Caco-2 (cell line): ENCODE measurements around the gene ZNF593. TPM values are rescaled to one million over a fixed set of nuclear protein-coding genes. Genes with fewer than 3 reads are reported as not detected.

Source experiments
- BruUV-seq: library from RNA; stranded (reverse); fragments of 400-500 nt; replicated peaks from 2 replicates; lab custom pipeline; 2021; lab: Mats Ljungman, UMichigan
- CTCF ChIA-PET: fragments of 300-600 bp; sonication (Branson Sonifier 250); formaldehyde crosslinking; loops from one replicate; lab custom pipeline; 2022; ENCODE audit warnings: antibody characterized with exemption; lab: Charles Lee
- POLR2A ChIA-PET: fragments of 300-600 bp; sonication (Branson Sonifier 250); formaldehyde crosslinking; loops from one replicate; lab custom pipeline; 2022; ENCODE audit warnings: antibody characterized with exemption; lab: Charles Lee
- DNase-seq, 2 experiments: peaks; one replicate each; pipeline versions ENCODE4 v3.0.0 to v3.0.0-alpha.2; 2020 to 2022
- H3K27me3 ChIP-seq: replicated peaks from 2 replicates; pipeline ENCODE4 v1.6.0; 2011; ENCODE audit warnings: low read length; ENCODE audit not compliant: control insufficient read depth, insufficient read depth
- H3K36me3 ChIP-seq: 2 replicates; pipeline ENCODE4 v1.5.1; 2011; ENCODE audit warnings: low read length; ENCODE audit not compliant: control insufficient read depth, insufficient read depth
- H3K4me1 ChIP-seq: fragments of 250-450 bp; sonication (Bioruptor Pico); 2 replicates; pipeline ENCODE4 v1.5.1; 2020; ENCODE audit warnings: mild to moderate bottlenecking
- H3K4me3 ChIP-seq: 2 replicates; pipeline ENCODE4 v1.5.1; 2011; ENCODE audit warnings: low read depth, mild to moderate bottlenecking, control low read depth, low read length
- H3K9me3 ChIP-seq: fragments of 250-450 bp; sonication (Bioruptor Pico); 2 replicates; pipeline ENCODE4 v1.5.1; 2020; ENCODE audit warnings: mild to moderate bottlenecking, moderate library complexity
- H3K27ac Mint-ChIP-seq: one replicate; pipeline ENCODE4 v1.8.0; 2022; ENCODE audit warnings: mixed read lengths; ENCODE audit not compliant: unreplicated experiment
- H3K27me3 Mint-ChIP-seq: one replicate; pipeline ENCODE4 v1.8.0; 2022; ENCODE audit warnings: mixed read lengths; ENCODE audit not compliant: insufficient read depth, unreplicated experiment
- H3K36me3 Mint-ChIP-seq: one replicate; pipeline ENCODE4 v1.8.0; 2022; ENCODE audit warnings: mild to moderate bottlenecking, mixed read lengths; ENCODE audit not compliant: insufficient read depth, unreplicated experiment
- H3K4me1 Mint-ChIP-seq: one replicate; pipeline ENCODE4 v1.8.0; 2022; ENCODE audit warnings: low read depth, mixed read lengths; ENCODE audit not compliant: unreplicated experiment
- H3K4me3 Mint-ChIP-seq: one replicate; pipeline ENCODE4 v1.8.0; 2022; ENCODE audit warnings: mild to moderate bottlenecking, moderate library complexity, mixed read lengths; ENCODE audit not compliant: unreplicated experiment
- H3K9me3 Mint-ChIP-seq: one replicate; pipeline ENCODE4 v1.8.0; 2022; ENCODE audit warnings: mixed read lengths; ENCODE audit not compliant: unreplicated experiment
- CTCF ChIP-seq, 2 experiments: fragments of 200-600 bp in 1 of 2; IDR thresholded peaks; 1 replicate in 1 of 2; 2 replicates in 1 of 2; pipeline versions ENCODE4 v1.5.1 to v1.8.0; 2011 to 2022; ENCODE audit warnings: antibody characterized with exemption in 1 of 2, control low read depth in 1 of 2, inconsistent platforms in 1 of 2, low read depth in 1 of 2, low read length in 1 of 2, mild to moderate bottlenecking in 1 of 2, moderate library complexity in 1 of 2; ENCODE audit not compliant: insufficient read depth in 1 of 2, severe bottlenecking in 1 of 2, unreplicated experiment in 1 of 2
- intact Hi-C: fragments of 100-400 bp; cut with micrococcal nuclease; formaldehyde crosslinking; loops from one replicate; pipeline ENCODE4 v1.10.0; 2022; ENCODE audit not compliant: unreplicated experiment
- total RNA-seq: library from RNA; stranded (reverse); gene quantifications from 2 replicates; pipeline ENCODE4 v1.2.3, GENCODE V29; 2022

ZNF593 gene
- total RNA-seq, 1 experiment from 2014 or later: 50.0 TPM

- Histone ChIP-seq H3K4me3 (no peak overlapping the region), H3K4me1 (no peaks in the 10 kb centered on the region), H3K27me3 (no peaks in the 10 kb centered on the region), H3K9me3 (no peaks in the 10 kb centered on the region), H3K36me3 (peaks cover 1% of the 10 kb centered on the region; the same call in 1 of the 2 replicates)
- no peak overlapping the region for H3K27ac Mint-ChIP-seq
- H3K4me3 Mint-ChIP-seq: no peak overlapping the region
- TF ChIP-seq CTCF (IDR thresholded peaks at IDR 0.05; ENCODE audit: insufficient read depth in 1 of 2, low read depth in 1 of 2, low read length in 1 of 2, severe bottlenecking in 1 of 2, unreplicated experiment in 1 of 2): no peak
- no TSS peak for BruUV-seq
- H3K9me3 Mint-ChIP-seq: no peaks in the 10 kb centered on the region
- intact Hi-C loops: no loop called here
- CTCF ChIA-PET: interaction anchor here (0.8 kb wide), 2 partner anchors 35 to 55 kb away, joined by 3 read pairs; no protein-coding TSS in a partner anchor
- no peak for DNase-seq
- no peaks in the 10 kb centered on the region for H3K36me3 Mint-ChIP-seq
- POLR2A ChIA-PET: interaction anchor here (1.1 kb wide), 1 partner anchor 54 kb away, joined by 4 read pairs; the partner anchor contains the start of gene CEP85
- H3K4me1 Mint-ChIP-seq: peaks cover 7% of the 10 kb centered on the region
- H3K27me3 Mint-ChIP-seq: no peaks in the 10 kb centered on the region
Observed at GRCh38 chr1:26180010-26180506, 10.3 kb downstream of the ZNF593 start.

GRCh38 chr1:26181586-26182382 is 12.1 kb downstream of the ZNF593 start:
- H3K4me1 ChIP-seq: no peaks in the 10 kb centered on the region
- DNase-seq: no peak
- Mint-ChIP-seq H3K4me3 (no peak overlapping the region), H3K4me1 (peaks cover 7% of the 10 kb centered on the region), H3K36me3 (peaks cover 5% of the 10 kb centered on the region), H3K27me3 (no peaks in the 10 kb centered on the region), H3K27ac (no peak overlapping the region), H3K9me3 (no peaks in the 10 kb centered on the region)
- no peak overlapping the region for H3K4me3 ChIP-seq
- peaks cover 1% of the 10 kb centered on the region; the same call in 1 of the 2 replicates for H3K36me3 ChIP-seq
- TF ChIP-seq CTCF (IDR thresholded peaks at IDR 0.05; ENCODE audit: insufficient read depth in 1 of 2, low read depth in 1 of 2, low read length in 1 of 2, severe bottlenecking in 1 of 2, unreplicated experiment in 1 of 2): no peak
- ChIA-PET POLR2A (no interaction called here), CTCF (no interaction called here)
- H3K27me3 ChIP-seq: no peaks in the 10 kb centered on the region
- no peaks in the 10 kb centered on the region for H3K9me3 ChIP-seq
- no TSS peak for BruUV-seq
- intact Hi-C loops: no loop called here

GRCh38 chr1:26182383-26182696 is 12.6 kb downstream of the ZNF593 start:
- H3K4me1 ChIP-seq: no peaks in the 10 kb centered on the region
- no TSS peak for BruUV-seq
- DNase-seq: no peak
- no peak overlapping the region for H3K4me3 ChIP-seq
- intact Hi-C loops: no loop called here
- H3K4me3 Mint-ChIP-seq: no peak overlapping the region
- H3K36me3 Mint-ChIP-seq: peaks cover 5% of the 10 kb centered on the region
- no peaks in the 10 kb centered on the region for H3K9me3 Mint-ChIP-seq
- no peaks in the 10 kb centered on the region for H3K9me3 ChIP-seq
- POLR2A ChIA-PET: no interaction called here
- H3K27ac Mint-ChIP-seq: no peak overlapping the region
- peaks cover 1% of the 10 kb centered on the region; the same call in 1 of the 2 replicates for H3K36me3 ChIP-seq
- CTCF ChIA-PET: no interaction called here
- TF ChIP-seq CTCF (IDR thresholded peaks at IDR 0.05; ENCODE audit: insufficient read depth in 1 of 2, low read depth in 1 of 2, low read length in 1 of 2, severe bottlenecking in 1 of 2, unreplicated experiment in 1 of 2): no peak
- no peaks in the 10 kb centered on the region for H3K27me3 Mint-ChIP-seq
- no peaks in the 10 kb centered on the region for H3K27me3 ChIP-seq
- H3K4me1 Mint-ChIP-seq: peaks cover 7% of the 10 kb centered on the region
